Measurements from ENCODE around the gene CDH8.

The CDH8 gene, protein sequence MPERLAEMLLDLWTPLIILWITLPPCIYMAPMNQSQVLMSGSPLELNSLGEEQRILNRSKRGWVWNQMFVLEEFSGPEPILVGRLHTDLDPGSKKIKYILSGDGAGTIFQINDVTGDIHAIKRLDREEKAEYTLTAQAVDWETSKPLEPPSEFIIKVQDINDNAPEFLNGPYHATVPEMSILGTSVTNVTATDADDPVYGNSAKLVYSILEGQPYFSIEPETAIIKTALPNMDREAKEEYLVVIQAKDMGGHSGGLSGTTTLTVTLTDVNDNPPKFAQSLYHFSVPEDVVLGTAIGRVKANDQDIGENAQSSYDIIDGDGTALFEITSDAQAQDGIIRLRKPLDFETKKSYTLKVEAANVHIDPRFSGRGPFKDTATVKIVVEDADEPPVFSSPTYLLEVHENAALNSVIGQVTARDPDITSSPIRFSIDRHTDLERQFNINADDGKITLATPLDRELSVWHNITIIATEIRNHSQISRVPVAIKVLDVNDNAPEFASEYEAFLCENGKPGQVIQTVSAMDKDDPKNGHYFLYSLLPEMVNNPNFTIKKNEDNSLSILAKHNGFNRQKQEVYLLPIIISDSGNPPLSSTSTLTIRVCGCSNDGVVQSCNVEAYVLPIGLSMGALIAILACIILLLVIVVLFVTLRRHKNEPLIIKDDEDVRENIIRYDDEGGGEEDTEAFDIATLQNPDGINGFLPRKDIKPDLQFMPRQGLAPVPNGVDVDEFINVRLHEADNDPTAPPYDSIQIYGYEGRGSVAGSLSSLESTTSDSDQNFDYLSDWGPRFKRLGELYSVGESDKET

GRCh38 chr16:62036101-62036801, at the start of gene CDH8:
Gene CDH8 (minus strand): TSS chr16:62036438. CDS start chr16:62021403, 15,035 bp downstream.
- H3K4me3 ChIP-seq (ENCODE audit: low read depth in 1 of 5, low read length in 5 of 5) = peak within 1 kb of the TSS in 3 of 5 donors; percentile 6 to 10 (median 6)
- H3K9me3 ChIP-seq (ENCODE audit: control insufficient read depth in 5 of 5, low read length in 5 of 5) = no peaks in the 10 kb centered on the region
- H3K36me3 ChIP-seq (ENCODE audit: control insufficient read depth in 5 of 5, insufficient read depth in 5 of 5, low read length in 5 of 5) = no peaks in the 10 kb centered on the region
- H3K27me3 ChIP-seq (ENCODE audit: control insufficient read depth in 5 of 5, insufficient read depth in 4 of 5, low read length in 5 of 5) = peaks cover 22 to 35% (median 29%) of the 10 kb centered on the region in 5 donors
- peaks cover 0 to 19% (median 12%) of the 10 kb centered on the region in 5 donors for H3K4me1 ChIP-seq (ENCODE audit: control insufficient read depth in 5 of 5, insufficient read depth in 5 of 5, low read length in 5 of 5)
- no peak within 1 kb of the TSS for H3K9ac ChIP-seq (ENCODE audit: low read length in 5 of 5)
- no peak within 1 kb of the TSS for H3K27ac ChIP-seq (ENCODE audit: low read depth, low read length)

DNA sequence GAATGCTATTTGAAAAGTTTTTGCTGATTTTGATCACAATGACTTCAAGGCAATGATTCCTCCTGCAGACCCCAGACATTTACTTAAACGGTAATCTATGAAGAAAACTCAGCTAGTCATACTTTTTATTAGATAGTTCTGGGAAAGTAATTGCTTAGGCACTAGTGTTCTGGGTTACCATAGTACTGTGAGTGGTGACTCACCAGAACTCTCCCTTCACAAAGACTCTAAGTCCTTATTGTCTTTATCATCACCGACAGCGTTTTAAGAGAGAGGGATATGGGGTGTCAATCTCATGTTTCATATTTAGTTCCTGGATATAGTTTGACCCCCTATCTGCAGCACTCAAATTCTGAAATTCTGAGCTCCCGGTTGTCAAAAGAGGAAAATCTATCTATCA, 43.0 kb upstream of the CDH8 start:
- no peaks in the 10 kb centered on the region for H3K4me1 ChIP-seq (ENCODE audit: control insufficient read depth in 5 of 5, insufficient read depth in 5 of 5, low read length in 5 of 5)
- no peak overlapping the region for H3K27ac ChIP-seq (ENCODE audit: low read depth, low read length)
- no peak overlapping the region for H3K4me3 ChIP-seq (ENCODE audit: low read depth in 1 of 5, low read length in 5 of 5)
- H3K9ac ChIP-seq (ENCODE audit: low read length in 5 of 5) = no peak overlapping the region
- no peaks in the 10 kb centered on the region for H3K9me3 ChIP-seq (ENCODE audit: control insufficient read depth in 5 of 5, low read length in 5 of 5)
- no peaks in the 10 kb centered on the region for H3K36me3 ChIP-seq (ENCODE audit: control insufficient read depth in 5 of 5, insufficient read depth in 5 of 5, low read length in 5 of 5)
- no peaks in the 10 kb centered on the region for H3K27me3 ChIP-seq (ENCODE audit: control insufficient read depth in 5 of 5, insufficient read depth in 4 of 5, low read length in 5 of 5)

DNA sequence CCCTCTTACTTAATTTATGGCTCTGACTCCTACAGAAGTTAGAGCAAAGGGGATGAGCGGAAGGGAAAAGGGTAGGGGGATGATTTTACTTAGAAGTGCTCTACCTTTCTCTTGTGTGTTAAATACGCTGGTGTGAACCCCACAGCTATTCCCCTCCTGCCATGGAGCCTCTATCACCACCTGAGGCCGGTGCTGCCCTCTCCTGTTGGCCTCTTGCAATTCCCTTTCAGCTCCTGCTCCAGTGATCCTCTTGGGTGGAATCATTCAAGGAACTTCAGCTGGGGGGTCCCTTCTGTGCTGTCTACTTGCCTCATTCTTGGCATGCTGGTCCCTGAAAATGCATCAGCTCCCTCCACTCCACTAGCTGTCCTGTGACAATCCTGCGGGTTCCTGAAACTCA, 41.8 kb upstream of the CDH8 start:
- Histone ChIP-seq H3K36me3 (ENCODE audit: control insufficient read depth in 5 of 5, insufficient read depth in 5 of 5, low read length in 5 of 5) (no peaks in the 10 kb centered on the region), H3K4me1 (ENCODE audit: control insufficient read depth in 5 of 5, insufficient read depth in 5 of 5, low read length in 5 of 5) (no peaks in the 10 kb centered on the region), H3K27me3 (ENCODE audit: control insufficient read depth in 5 of 5, insufficient read depth in 4 of 5, low read length in 5 of 5) (no peaks in the 10 kb centered on the region), H3K4me3 (ENCODE audit: low read depth in 1 of 5, low read length in 5 of 5) (no peak overlapping the region), H3K9me3 (ENCODE audit: control insufficient read depth in 5 of 5, low read length in 5 of 5) (no peaks in the 10 kb centered on the region), H3K27ac (ENCODE audit: low read depth, low read length) (no peak overlapping the region), H3K9ac (ENCODE audit: low read length in 5 of 5) (no peak overlapping the region)

DNA sequence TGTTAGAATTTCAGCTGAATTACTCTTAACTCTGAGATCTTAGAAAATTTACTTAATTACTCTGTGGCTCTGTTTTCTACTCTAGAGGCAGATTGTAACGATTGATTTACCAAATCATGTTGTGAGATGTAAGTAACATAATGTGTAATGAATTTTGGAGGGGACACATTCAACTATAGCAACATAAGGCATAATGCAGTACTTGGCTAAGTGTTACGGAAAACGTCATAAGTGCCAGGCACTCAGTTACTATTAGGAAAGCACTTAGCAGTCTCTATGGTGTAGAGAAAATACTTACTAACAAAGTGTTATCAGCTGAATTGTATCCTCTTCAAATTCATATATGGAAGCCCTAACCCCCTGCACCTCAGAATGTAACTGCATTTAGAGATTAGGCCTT, 40.6 kb upstream of the CDH8 start:
- H3K9me3 ChIP-seq (ENCODE audit: control insufficient read depth in 5 of 5, low read length in 5 of 5) = no peaks in the 10 kb centered on the region
- H3K27ac ChIP-seq (ENCODE audit: low read depth, low read length) = no peak overlapping the region
- H3K36me3 ChIP-seq (ENCODE audit: control insufficient read depth in 5 of 5, insufficient read depth in 5 of 5, low read length in 5 of 5) = no peaks in the 10 kb centered on the region
- no peak overlapping the region for H3K9ac ChIP-seq (ENCODE audit: low read length in 5 of 5)
- H3K4me3 ChIP-seq (ENCODE audit: low read depth in 1 of 5, low read length in 5 of 5) = no peak overlapping the region
- no peaks in the 10 kb centered on the region for H3K4me1 ChIP-seq (ENCODE audit: control insufficient read depth in 5 of 5, insufficient read depth in 5 of 5, low read length in 5 of 5)
- no peaks in the 10 kb centered on the region for H3K27me3 ChIP-seq (ENCODE audit: control insufficient read depth in 5 of 5, insufficient read depth in 4 of 5, low read length in 5 of 5)

DNA sequence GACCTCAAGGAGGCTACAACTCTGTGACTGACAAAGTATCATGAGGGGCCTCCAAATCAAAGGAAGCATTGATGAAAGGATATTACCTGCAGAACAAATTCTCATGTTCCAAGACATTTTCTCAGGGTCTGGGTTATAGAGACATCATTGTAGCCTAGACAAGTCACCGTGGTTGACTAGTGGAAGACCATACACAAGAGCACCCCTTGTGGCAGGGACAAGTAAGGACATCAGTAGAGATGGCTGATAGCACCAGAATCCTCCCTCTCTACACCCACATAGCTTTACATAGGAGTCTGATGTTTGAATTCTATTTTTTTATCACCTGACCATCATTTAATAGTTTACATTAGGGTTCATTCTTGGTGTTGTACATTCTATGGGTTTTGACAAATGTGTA, 32.5 kb upstream of the CDH8 start:
- Histone ChIP-seq H3K4me1 (ENCODE audit: control insufficient read depth in 5 of 5, insufficient read depth in 5 of 5, low read length in 5 of 5) (no peaks in the 10 kb centered on the region), H3K9me3 (ENCODE audit: control insufficient read depth in 5 of 5, low read length in 5 of 5) (no peaks in the 10 kb centered on the region), H3K27ac (ENCODE audit: low read depth, low read length) (no peak overlapping the region), H3K9ac (ENCODE audit: low read length in 5 of 5) (no peak overlapping the region), H3K36me3 (ENCODE audit: control insufficient read depth in 5 of 5, insufficient read depth in 5 of 5, low read length in 5 of 5) (no peaks in the 10 kb centered on the region), H3K4me3 (ENCODE audit: low read depth in 1 of 5, low read length in 5 of 5) (no peak overlapping the region), H3K27me3 (ENCODE audit: control insufficient read depth in 5 of 5, insufficient read depth in 4 of 5, low read length in 5 of 5) (no peaks in the 10 kb centered on the region)

DNA sequence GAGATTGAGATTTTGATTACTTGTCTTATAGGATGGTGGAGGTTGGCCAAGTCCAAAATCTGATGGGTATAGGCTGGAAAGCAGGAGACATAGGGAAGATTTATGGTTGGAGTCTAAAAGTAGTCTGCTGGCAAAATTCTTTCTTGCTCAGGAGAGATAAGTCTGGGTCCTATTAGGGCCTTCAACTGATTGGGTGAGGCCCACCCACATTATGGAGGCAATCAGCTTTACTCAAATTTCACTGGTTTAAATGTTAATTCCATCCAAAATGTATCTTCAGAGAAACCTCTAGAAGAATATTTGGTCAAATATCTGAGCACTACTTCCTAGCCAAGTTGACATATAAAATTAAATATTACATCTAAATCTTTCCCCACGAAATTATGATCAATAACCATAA, 31.7 kb upstream of the CDH8 start:
- Histone ChIP-seq H3K36me3 (ENCODE audit: control insufficient read depth in 5 of 5, insufficient read depth in 5 of 5, low read length in 5 of 5) (no peaks in the 10 kb centered on the region), H3K27me3 (ENCODE audit: control insufficient read depth in 5 of 5, insufficient read depth in 4 of 5, low read length in 5 of 5) (no peaks in the 10 kb centered on the region), H3K4me3 (ENCODE audit: low read depth in 1 of 5, low read length in 5 of 5) (no peak overlapping the region), H3K9me3 (ENCODE audit: control insufficient read depth in 5 of 5, low read length in 5 of 5) (no peaks in the 10 kb centered on the region), H3K4me1 (ENCODE audit: control insufficient read depth in 5 of 5, insufficient read depth in 5 of 5, low read length in 5 of 5) (no peaks in the 10 kb centered on the region), H3K9ac (ENCODE audit: low read length in 5 of 5) (no peak overlapping the region), H3K27ac (ENCODE audit: low read depth, low read length) (no peak overlapping the region)

GRCh38 chr16:62067182-62067581, 30.9 kb upstream of the CDH8 start:
- Histone ChIP-seq H3K27me3 (ENCODE audit: control insufficient read depth in 5 of 5, insufficient read depth in 4 of 5, low read length in 5 of 5) (no peaks in the 10 kb centered on the region), H3K4me1 (ENCODE audit: control insufficient read depth in 5 of 5, insufficient read depth in 5 of 5, low read length in 5 of 5) (no peaks in the 10 kb centered on the region), H3K9me3 (ENCODE audit: control insufficient read depth in 5 of 5, low read length in 5 of 5) (no peaks in the 10 kb centered on the region), H3K9ac (ENCODE audit: low read length in 5 of 5) (no peak overlapping the region), H3K4me3 (ENCODE audit: low read depth in 1 of 5, low read length in 5 of 5) (no peak overlapping the region), H3K36me3 (ENCODE audit: control insufficient read depth in 5 of 5, insufficient read depth in 5 of 5, low read length in 5 of 5) (no peaks in the 10 kb centered on the region), H3K27ac (ENCODE audit: low read depth, low read length) (no peak overlapping the region)

- H3K4me1 ChIP-seq (ENCODE audit: control insufficient read depth in 5 of 5, insufficient read depth in 5 of 5, low read length in 5 of 5) = no peaks in the 10 kb centered on the region
- no peak overlapping the region for H3K9ac ChIP-seq (ENCODE audit: low read length in 5 of 5)
- H3K27ac ChIP-seq (ENCODE audit: low read depth, low read length) = no peak overlapping the region
- H3K36me3 ChIP-seq (ENCODE audit: control insufficient read depth in 5 of 5, insufficient read depth in 5 of 5, low read length in 5 of 5) = no peaks in the 10 kb centered on the region
- no peaks in the 10 kb centered on the region for H3K9me3 ChIP-seq (ENCODE audit: control insufficient read depth in 5 of 5, low read length in 5 of 5)
- no peaks in the 10 kb centered on the region for H3K27me3 ChIP-seq (ENCODE audit: control insufficient read depth in 5 of 5, insufficient read depth in 4 of 5, low read length in 5 of 5)
- H3K4me3 ChIP-seq (ENCODE audit: low read depth in 1 of 5, low read length in 5 of 5) = no peak overlapping the region
Measured at GRCh38 chr16:62066747-62067146, 30.5 kb upstream of the CDH8 start.

GRCh38 chr16:62064173-62064572, 27.9 kb upstream of the CDH8 start:
- no peak overlapping the region for H3K4me3 ChIP-seq (ENCODE audit: low read depth in 1 of 5, low read length in 5 of 5)
- no peaks in the 10 kb centered on the region for H3K4me1 ChIP-seq (ENCODE audit: control insufficient read depth in 5 of 5, insufficient read depth in 5 of 5, low read length in 5 of 5)
- no peaks in the 10 kb centered on the region for H3K36me3 ChIP-seq (ENCODE audit: control insufficient read depth in 5 of 5, insufficient read depth in 5 of 5, low read length in 5 of 5)
- H3K9me3 ChIP-seq (ENCODE audit: control insufficient read depth in 5 of 5, low read length in 5 of 5) = no peaks in the 10 kb centered on the region
- H3K9ac ChIP-seq (ENCODE audit: low read length in 5 of 5) = no peak overlapping the region
- H3K27me3 ChIP-seq (ENCODE audit: control insufficient read depth in 5 of 5, insufficient read depth in 4 of 5, low read length in 5 of 5) = no peaks in the 10 kb centered on the region
- H3K27ac ChIP-seq (ENCODE audit: low read depth, low read length) = no peak overlapping the region

DNA sequence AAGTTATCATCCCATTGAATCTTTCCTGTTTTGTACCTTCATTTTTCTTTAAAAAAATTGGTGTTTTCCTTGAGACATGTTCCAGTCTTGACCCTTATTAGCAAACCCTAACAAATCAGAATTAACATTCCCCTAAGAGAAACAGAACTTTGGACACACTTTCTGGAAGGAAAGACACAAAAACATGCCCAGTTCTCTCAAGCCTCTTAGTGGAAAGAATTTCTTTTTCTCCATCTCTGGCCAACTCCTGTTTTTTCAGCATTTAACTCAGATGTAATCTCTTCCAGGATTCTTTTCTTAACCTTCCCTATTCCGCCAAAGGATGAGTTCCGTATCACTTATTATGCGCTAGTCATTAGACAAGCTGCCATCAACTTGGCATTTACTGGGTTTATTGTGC, 23.9 kb upstream of the CDH8 start:
- H3K27me3 ChIP-seq (ENCODE audit: control insufficient read depth in 5 of 5, insufficient read depth in 4 of 5, low read length in 5 of 5) = no peaks in the 10 kb centered on the region
- no peak overlapping the region for H3K9ac ChIP-seq (ENCODE audit: low read length in 5 of 5)
- no peaks in the 10 kb centered on the region for H3K36me3 ChIP-seq (ENCODE audit: control insufficient read depth in 5 of 5, insufficient read depth in 5 of 5, low read length in 5 of 5)
- H3K9me3 ChIP-seq (ENCODE audit: control insufficient read depth in 5 of 5, low read length in 5 of 5) = no peaks in the 10 kb centered on the region
- no peak overlapping the region for H3K27ac ChIP-seq (ENCODE audit: low read depth, low read length)
- H3K4me1 ChIP-seq (ENCODE audit: control insufficient read depth in 5 of 5, insufficient read depth in 5 of 5, low read length in 5 of 5) = no peaks in the 10 kb centered on the region
- no peak overlapping the region for H3K4me3 ChIP-seq (ENCODE audit: low read depth in 1 of 5, low read length in 5 of 5)
